ENCODE measurements around the gene PRKCA.
"Not testable (repeated sequence)": the region's sequence is repeated elsewhere in the genome, so short reads cannot be mapped to it uniquely, and the experiment has no call there.

Gene PRKCA

DNA sequence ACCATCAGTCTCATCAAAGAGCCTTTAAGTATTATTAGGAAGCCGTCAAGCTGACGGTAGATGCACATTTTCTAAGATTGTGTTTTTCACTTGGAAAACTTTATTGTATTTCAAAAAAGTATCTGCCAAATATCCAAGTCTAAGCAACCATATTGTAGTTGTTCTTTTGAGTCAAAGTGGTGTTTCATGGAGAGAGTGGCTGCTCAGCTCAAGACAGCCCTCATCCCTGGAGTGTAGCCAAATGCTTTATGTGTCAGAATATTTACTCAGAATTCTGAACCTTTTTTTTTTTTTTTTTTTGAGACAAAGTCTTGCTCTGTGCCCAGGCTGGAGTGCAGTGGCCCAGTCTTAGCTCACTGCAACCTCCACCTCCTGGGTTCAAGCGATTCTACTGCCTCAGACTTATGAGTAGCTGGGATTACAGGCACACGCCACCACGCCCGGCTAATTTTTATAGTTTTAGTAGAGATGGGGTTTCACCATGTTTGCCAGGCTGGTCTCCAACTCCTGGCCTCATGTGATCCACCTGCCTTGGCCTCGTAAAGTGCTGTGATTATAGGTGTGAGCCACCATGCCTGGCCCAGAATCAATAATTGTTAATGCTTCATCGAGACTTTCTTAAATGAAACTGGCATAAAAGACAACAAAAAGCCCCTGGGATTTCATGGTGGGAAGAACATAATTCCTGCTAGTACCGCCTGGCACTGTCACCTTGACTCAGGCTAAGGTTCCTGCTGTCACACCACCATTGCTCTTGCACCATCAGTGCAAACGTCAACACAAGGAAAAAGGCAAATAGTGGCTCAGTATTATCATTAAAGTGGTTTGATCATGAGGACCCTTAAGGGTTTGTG is 45.5 kb downstream of the PRKCA start:
- no peak for TF ChIP-seq POLR2A (IDR thresholded peaks at IDR 0.05; ENCODE audit: low read length)
- no peak for TF ChIP-seq GATA1 (IDR thresholded peaks at IDR 0.05; ENCODE audit: low read depth, low read length)
- peak; percentile 12 to 38 for DNase-seq

DNA sequence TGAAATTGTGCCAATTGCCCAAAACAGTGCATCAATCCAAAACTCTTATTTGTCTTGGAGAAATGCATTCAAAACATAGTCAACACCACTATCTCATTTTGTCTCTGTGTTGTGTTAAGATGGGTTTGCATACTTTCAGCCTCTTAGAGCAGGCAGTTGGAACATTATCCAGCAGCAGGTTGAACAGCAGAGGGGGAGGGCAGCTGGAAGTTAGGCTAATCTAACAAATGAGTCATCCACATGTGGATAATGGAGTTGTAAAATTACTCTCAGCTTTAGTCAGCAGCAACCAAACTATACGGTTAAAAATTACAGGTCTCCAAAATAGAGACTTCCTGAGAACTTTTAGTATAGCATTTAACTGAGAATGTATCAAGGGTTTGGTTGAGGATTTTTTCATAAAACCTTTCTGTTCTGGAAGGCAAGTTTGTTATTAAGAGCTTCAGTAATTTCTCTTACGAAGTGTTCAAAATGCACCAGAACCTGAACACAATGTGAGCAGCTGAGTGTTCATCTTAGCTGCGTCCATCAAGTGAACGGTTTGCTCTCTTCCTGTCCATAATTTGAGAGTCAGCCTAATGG is 46.3 kb downstream of the PRKCA start:
- peak; percentile 56 to 64 for DNase-seq
- no peak for TF ChIP-seq POLR2A (IDR thresholded peaks at IDR 0.05; ENCODE audit: low read length)
- no peak for TF ChIP-seq GATA1 (IDR thresholded peaks at IDR 0.05; ENCODE audit: low read depth, low read length)

GRCh38 chr17:66349521-66350254 is 47.3 kb downstream of the PRKCA start:
- DNase-seq, result no peak
- TF ChIP-seq POLR2A (IDR thresholded peaks at IDR 0.05; ENCODE audit: low read length) (no peak), GATA1 (IDR thresholded peaks at IDR 0.05; ENCODE audit: low read depth, low read length) (no peak)

DNA sequence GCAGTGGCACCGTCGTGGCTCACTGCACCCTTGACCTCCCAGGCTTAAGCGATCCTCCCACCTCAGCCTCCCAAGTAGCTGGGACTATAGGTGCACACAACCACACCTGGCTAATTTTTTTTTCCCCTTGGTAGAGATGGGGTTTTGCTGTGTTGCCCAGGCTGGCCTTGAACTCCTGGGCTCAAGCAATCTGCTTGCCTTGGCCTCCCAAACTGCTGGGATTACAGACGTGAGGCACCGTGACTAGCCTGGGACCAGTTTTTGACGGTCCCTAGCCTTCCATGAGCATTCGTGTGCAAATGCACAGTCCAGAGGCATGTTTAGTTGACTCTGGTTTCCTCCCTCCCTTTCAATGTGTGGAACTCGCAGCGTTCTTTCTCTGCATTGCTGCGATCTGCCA is 48.2 kb downstream of the PRKCA start:
- DNase-seq, result not testable (repeated sequence)

GRCh38 chr17:66351033-66351432 is 48.6 kb downstream of the PRKCA start:
- no peak for DNase-seq
- TF ChIP-seq POLR2A (IDR thresholded peaks at IDR 0.05; ENCODE audit: low read length) (no peak), GATA1 (IDR thresholded peaks at IDR 0.05; ENCODE audit: low read depth, low read length) (no peak)

- DNase-seq, result no peak
- TF ChIP-seq GATA1 (IDR thresholded peaks at IDR 0.05; ENCODE audit: low read depth, low read length) (no peak), POLR2A (IDR thresholded peaks at IDR 0.05; ENCODE audit: low read length) (no peak)
Observed at GRCh38 chr17:66351701-66352100, 49.3 kb downstream of the PRKCA start.

DNA sequence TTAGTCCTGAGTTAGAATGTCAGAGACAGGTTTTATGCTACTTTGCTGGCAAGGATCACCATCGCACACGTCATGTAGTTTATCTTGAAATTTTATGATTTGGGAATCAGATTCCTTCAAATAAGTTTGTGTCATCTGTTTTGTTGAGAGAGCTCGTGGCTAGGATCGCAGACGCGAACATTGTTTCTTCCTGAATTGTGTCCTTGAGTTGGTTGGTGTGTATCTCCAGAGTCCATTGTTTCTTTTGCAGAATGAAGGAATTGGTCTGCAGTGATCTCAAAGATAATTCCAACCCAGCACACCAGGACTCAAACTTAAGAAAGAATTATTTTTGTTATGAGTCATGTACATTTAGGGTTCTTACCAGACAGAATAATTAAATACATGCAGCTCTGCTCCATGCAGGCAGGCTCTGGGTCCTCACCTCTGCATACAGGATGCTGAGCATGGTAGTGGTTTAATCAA is 51.6 kb downstream of the PRKCA start:
- TF ChIP-seq POLR2A (IDR thresholded peaks at IDR 0.05; ENCODE audit: low read length) (no peak), GATA1 (IDR thresholded peaks at IDR 0.05; ENCODE audit: low read depth, low read length) (no peak)
- no peak for DNase-seq

- TF ChIP-seq GATA1 (IDR thresholded peaks at IDR 0.05; ENCODE audit: low read depth, low read length), result no peak
- no peak for DNase-seq
Observed at GRCh38 chr17:66354472-66354871, 52.1 kb downstream of the PRKCA start.

- TF ChIP-seq POLR2A (IDR thresholded peaks at IDR 0.05; ENCODE audit: low read length) (no peak), GATA1 (IDR thresholded peaks at IDR 0.05; ENCODE audit: low read depth, low read length) (no peak)
- no peak for DNase-seq
Observed at GRCh38 chr17:66354981-66355380, 52.6 kb downstream of the PRKCA start.

- TF ChIP-seq POLR2A (IDR thresholded peaks at IDR 0.05; ENCODE audit: low read length) (no peak), GATA1 (IDR thresholded peaks at IDR 0.05; ENCODE audit: low read depth, low read length) (no peak)
- DNase-seq, result no peak
Observed at GRCh38 chr17:66355510-66355909, 53.1 kb downstream of the PRKCA start.

GRCh38 chr17:66357037-66357436 is 54.6 kb downstream of the PRKCA start:
- TF ChIP-seq POLR2A (IDR thresholded peaks at IDR 0.05; ENCODE audit: low read length) (no peak), GATA1 (IDR thresholded peaks at IDR 0.05; ENCODE audit: low read depth, low read length) (no peak)
- no peak for DNase-seq

DNA sequence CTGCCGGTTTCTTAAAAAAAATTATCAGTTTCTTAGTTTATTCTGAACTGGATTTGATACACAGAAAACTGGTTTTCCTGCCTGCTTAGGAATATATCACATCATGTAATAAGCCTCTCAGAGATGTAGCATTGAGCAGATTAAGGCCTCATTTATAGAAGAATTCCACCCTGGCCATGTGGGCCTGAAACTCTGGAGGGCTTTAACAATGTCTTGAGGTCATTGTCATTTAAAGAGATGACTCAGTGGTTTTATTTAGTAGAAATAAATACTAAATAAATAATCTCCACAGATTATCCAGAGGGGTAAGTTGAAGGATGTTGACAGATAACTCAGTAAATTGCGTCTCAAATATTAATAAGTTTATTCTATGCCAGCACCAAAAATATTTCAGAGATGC is 56.9 kb downstream of the PRKCA start:
- no peak for TF ChIP-seq GATA1 (IDR thresholded peaks at IDR 0.05; ENCODE audit: low read depth, low read length)
- no peak for TF ChIP-seq POLR2A (IDR thresholded peaks at IDR 0.05; ENCODE audit: low read length)

GRCh38 chr17:66360961-66361565 is 58.6 kb downstream of the PRKCA start:
- DNase-seq, result not testable (repeated sequence)

More for the DNA sequence above, 56.9 kb downstream of the PRKCA start:
- no peak for DNase-seq

GRCh38 chr17:66364508-66364907 is 62.1 kb downstream of the PRKCA start:
- no peak for TF ChIP-seq POLR2A (IDR thresholded peaks at IDR 0.05; ENCODE audit: low read length)
- no peak for TF ChIP-seq GATA1 (IDR thresholded peaks at IDR 0.05; ENCODE audit: low read depth, low read length)
- no peak for DNase-seq

Data from erythroblast (primary cell).